GM12878 (cell line): Measurements from ENCODE around the gene TSHZ1. TPM values are rescaled to one million over a fixed set of nuclear protein-coding genes. Genes with fewer than 3 reads are reported as not detected.

Experiments
- ATAC-seq: fragments of 200-7000 bp; cut with Tn5 transposase; 3 replicates; pipeline ENCODE4 v1.9.1; 2020; ENCODE audit warnings: mild to moderate bottlenecking, moderate library complexity
- BruUV-seq: library from RNA; stranded (reverse); fragments of 400-500 nt; replicated peaks from 2 replicates; lab custom pipeline; 2021; lab: Mats Ljungman, UMichigan
- CTCF ChIA-PET: fragments of 300-600 bp; sonication (Branson Sonifier 250); formaldehyde crosslinking; extraction: SDS; loops from one replicate; lab custom pipeline; 2021; ENCODE audit warnings: inconsistent platforms; lab: Yijun Ruan, JAX
- POLR2A ChIA-PET: fragments of 350-600 bp; formaldehyde crosslinking; extraction: SDS; loops from one replicate; lab custom pipeline; 2021; ENCODE audit warnings: inconsistent platforms; lab: Charles Lee
- RAD21 ChIA-PET: fragments of 300-600 bp; sonication (Branson Sonifier 250); formaldehyde crosslinking; loops from one replicate; lab custom pipeline; 2023; ENCODE audit warnings: antibody characterized with exemption; ENCODE audit not compliant: unreplicated experiment; lab: Charles Lee
- SMC1A ChIA-PET: fragments of 300-600 bp; sonication (Branson Sonifier 250); formaldehyde crosslinking; loops from one replicate; lab custom pipeline; 2023; ENCODE audit not compliant: unreplicated experiment, uncharacterized antibody; lab: Charles Lee
- DNase-seq: peaks from one replicate; pipeline ENCODE4 v3.0.0-alpha.2; 2011; ENCODE audit warnings: low read depth, low spot score
- FAIRE-seq: peaks from 3 replicates; lab custom pipeline; 2011; peaks lifted over from hg19 to GRCh38; lab: Jason Lieb, UNC
- H2AFZ ChIP-seq: 2 replicates; pipeline ENCODE4 v1.6.0; 2011; ENCODE audit warnings: low read depth, low read length, control low read depth; ENCODE audit not compliant: control insufficient read depth
- H3K27ac ChIP-seq: 2 replicates; pipeline ENCODE4 v1.5.1; 2011; ENCODE audit warnings: control low read depth; ENCODE audit not compliant: control insufficient read depth, insufficient read depth
- H3K27me3 ChIP-seq, 2 experiments: replicated peaks in 1 of 2; 2 replicates each; pipeline versions ENCODE4 v1.6.0 to v1.6.1; 2011; ENCODE audit warnings: low read length in 1 of 2; ENCODE audit not compliant: control insufficient read depth in 2 of 2, insufficient read depth in 2 of 2
- H3K36me3 ChIP-seq, 2 experiments: 2 replicates each; pipeline ENCODE4 v1.5.1; 2011; ENCODE audit warnings: low read length in 1 of 2; ENCODE audit not compliant: control insufficient read depth in 2 of 2, insufficient read depth in 2 of 2
- H3K4me1 ChIP-seq: 2 replicates; pipeline ENCODE4 v1.6.1; 2011; ENCODE audit warnings: mild to moderate bottlenecking, low read length, moderate library complexity, mixed read lengths; ENCODE audit not compliant: control insufficient read depth, insufficient read depth
- H3K4me2 ChIP-seq: 2 replicates; pipeline ENCODE4 v1.6.0; 2011; ENCODE audit warnings: control low read depth; ENCODE audit not compliant: control insufficient read depth, insufficient read depth
- H3K4me3 ChIP-seq: fragments of 200-600 bp; sonication (generic); 2 replicates; pipeline ENCODE4 v1.5.1; 2016
- H3K79me2 ChIP-seq: 2 replicates; pipeline ENCODE4 v1.6.0; 2011; ENCODE audit warnings: low read length; ENCODE audit not compliant: control insufficient read depth, insufficient read depth
- H3K9ac ChIP-seq: 2 replicates; pipeline ENCODE4 v1.8.0; 2011; ENCODE audit warnings: low read length, control low read depth, mixed read lengths; ENCODE audit not compliant: control insufficient read depth, insufficient read depth
- H3K9me3 ChIP-seq: replicated peaks from 3 replicates; pipeline ENCODE4 v1.5.1; 2011; ENCODE audit warnings: mild to moderate bottlenecking, low read length; ENCODE audit not compliant: control insufficient read depth, insufficient read depth
- H4K20me1 ChIP-seq: 2 replicates; pipeline ENCODE4 v1.6.0; 2011; ENCODE audit not compliant: control insufficient read depth, insufficient read depth
- BCL3 ChIP-seq: IDR thresholded peaks from 2 replicates; pipeline ENCODE4 v1.6.1; 2011; ENCODE audit warnings: borderline replicate concordance, low read depth, mild to moderate bottlenecking, moderate library complexity, low read length; ENCODE audit not compliant: insufficient read depth, poor library complexity, severe bottlenecking
- ELK1 ChIP-seq: IDR thresholded peaks from 2 replicates; pipeline ENCODE4 v1.6.1; 2012; ENCODE audit warnings: low read depth, low read length, improper control_type of control experiment
- GATAD2B ChIP-seq: fragments of 450-650 bp; conservative IDR thresholded peaks from 2 replicates; pipeline ENCODE4 v1.6.1; 2017; ENCODE audit warnings: low read depth, mild to moderate bottlenecking, moderate library complexity
- IKZF2 ChIP-seq, 2 experiments: fragments of 450-650 bp; IDR thresholded peaks; 2 replicates each; pipeline ENCODE4 v1.6.1; 2017; ENCODE audit warnings: mild to moderate bottlenecking in 2 of 2, moderate library complexity in 2 of 2
- LARP7 ChIP-seq: fragments of 450-650 bp; IDR thresholded peaks from 2 replicates; pipeline ENCODE4 v1.6.1; 2017; ENCODE audit warnings: mild to moderate bottlenecking
- NFXL1 ChIP-seq: fragments of 450-650 bp; IDR thresholded peaks from 2 replicates; pipeline ENCODE4 v1.6.1; 2017; ENCODE audit warnings: antibody characterized with exemption, mild to moderate bottlenecking, borderline replicate concordance
- NRF1 ChIP-seq: conservative IDR thresholded peaks from 2 replicates; pipeline ENCODE4 v1.6.1; 2011; ENCODE audit warnings: mild to moderate bottlenecking, low read depth, low read length, improper control_type of control experiment
- RELB ChIP-seq: fragments of 450-650 bp; IDR thresholded peaks from 2 replicates; pipeline ENCODE4 v1.6.1; 2017; ENCODE audit warnings: low read depth, mild to moderate bottlenecking, moderate library complexity
- ZNF592 ChIP-seq: fragments of 450-650 bp; IDR thresholded peaks from 2 replicates; pipeline ENCODE4 v1.6.1; 2017; ENCODE audit warnings: mild to moderate bottlenecking, moderate library complexity
- WGBS: methylation state at CpG from one replicate; pipeline ENCODE4 v1.1.6; 2016; ENCODE audit warnings: low lambda C conversion rate; ENCODE audit not compliant: insufficient replicate concordance, insufficient coverage; ENCODE audit errors: missing lambda C conversion rate; 5-methylcytosine and 5-hydroxymethylcytosine counted together
- in situ Hi-C: fragments of 300-500 bp; cut with MboI; formaldehyde crosslinking; loops from 9 replicates; pipeline ENCODE4 v1.14.3; 2018; ENCODE audit warnings: mixed read lengths
- intact Hi-C: fragments of 100-400 bp; cut with micrococcal nuclease; formaldehyde crosslinking; loops from one replicate; pipeline ENCODE4 v1.14.2; 2022; ENCODE audit not compliant: unreplicated experiment
- polyA plus RNA-seq, 11 experiments: library from polyadenylated mRNA; depleted of rRNA in 4 of 11; unstranded in 6 of 11; stranded (reverse) in 5 of 11; fragments of >200 nt; fragmentation: Nextera tagmentation in 4 of 11; fragmentation: Illumina TruSeq in 1 of 11; extraction: Ambion mirVana in 4 of 11; extraction: Trizol in 1 of 11; gene quantifications; 1 replicate in 1 of 11; 2 replicates in 10 of 11; pipeline versions ENCODE4 v1.2.1 to v1.2.3, GENCODE V29; 2011 to 2016; ENCODE audit warnings: inconsistent platforms in 2 of 11, missing spikeins in 2 of 11, low read depth in 1 of 11
- total RNA-seq, 4 experiments: library from RNA; depleted of rRNA in 3 of 4; stranded (reverse); fragments of >200 nt in 3 of 4; fragmentation: Illumina TruSeq in 1 of 4; extraction: Trizol in 1 of 4; gene quantifications; 2 replicates each; pipeline versions ENCODE4 v1.2.1 to v1.2.3, GENCODE V29; 2013 to 2021

TSHZ1 gene
- total and polyA plus RNA-seq, 10 of the 15 experiments (the other 5 are each of a cell fraction or from before 2014, with no cell fraction given), result 2.2 to 15.2 (median 5.1) TPM

GRCh38 chr18:75216911-75217689 is 6.5 kb downstream of the TSHZ1 start (continued):
- no peak for TF ChIP-seq RELB

- DNase-seq (no peak), ATAC-seq (no peak), FAIRE-seq (no peak)
- Histone ChIP-seq H3K9me3 (no peaks in the 10 kb centered on the region), H4K20me1 (no peaks in the 10 kb centered on the region), H3K4me1 (0 out of 2 replicates have a peak, but pooled peaks cover 4% of the 10 kb centered on the region), H3K4me2 (no peak overlapping the region), H3K9ac (no peak overlapping the region), H3K4me3 (no peak overlapping the region), H3K36me3 (no peaks in the 10 kb centered on the region), H3K27ac (no peak overlapping the region), H2AFZ (no peak overlapping the region), H3K27me3 (no peaks in the 10 kb centered on the region), H3K79me2 (peaks cover 16% of the 10 kb centered on the region)
- no TSS peak for BruUV-seq
- ChIA-PET RAD21 (no interaction called here), CTCF (interaction anchor here (0.8 kb wide), 1 partner anchor 45 kb away, joined by 3 read pairs; no protein-coding TSS in a partner anchor), SMC1A (interaction anchor here (1.2 kb wide), 1 partner anchor 28 kb away, joined by 4 read pairs; no protein-coding TSS in a partner anchor), POLR2A (no interaction called here)
- WGBS, result 91% methylated on average over 12 of the region's 12 CpGs
- in situ Hi-C loops (loop anchor here (25.0 kb wide), 1 partner anchor 1894 kb away; no protein-coding TSS in a partner anchor), intact Hi-C loops (loop anchor here (5.0 kb wide), 1 partner anchor 44 kb away; no protein-coding TSS in a partner anchor)
- no peak for TF ChIP-seq BCL3
- TF ChIP-seq LARP7, result no peak
- no peak for TF ChIP-seq ZNF592
- TF ChIP-seq ELK1, result no peak
- TF ChIP-seq IKZF2 (IDR thresholded peaks at IDR 0.05), result no peak
- TF ChIP-seq GATAD2B, result no peak
- TF ChIP-seq NFXL1, result no peak
- no peak for TF ChIP-seq NRF1
These were observed 7.7 kb downstream of the TSHZ1 start for GRCh38 chr18:75218065-75218923.
